Measurements from ENCODE around the gene RBM28.

The RBM28 gene

DNA sequence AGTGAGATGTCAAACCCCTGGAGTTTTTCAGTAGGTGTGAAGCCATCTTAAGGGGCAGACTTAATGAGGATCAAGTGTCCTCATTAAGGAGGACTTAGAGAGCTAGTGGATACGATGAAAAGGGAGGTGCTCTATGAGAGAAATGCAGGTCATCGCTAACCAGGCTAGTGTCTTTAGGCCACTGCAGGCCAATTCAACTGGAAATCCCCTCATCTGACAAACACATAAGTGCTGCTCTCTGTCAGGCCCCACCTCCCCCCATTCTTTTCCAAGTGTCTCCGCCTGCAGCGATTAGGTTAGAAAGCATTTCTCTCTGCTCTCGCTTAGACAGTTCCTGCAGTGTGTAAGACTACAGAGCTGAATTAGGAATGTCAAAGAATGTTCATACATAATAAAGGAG lies 33.7 kb downstream of the RBM28 start:
- Histone ChIP-seq H4K20me1 (ENCODE audit: insufficient read depth, low read length) (no peaks in the 10 kb centered on the region), H3K9ac (ENCODE audit: low read depth, low read length) (no peak overlapping the region), H3K27me3 (ENCODE audit: insufficient read depth, low read length, poor library complexity) (no peaks in the 10 kb centered on the region), H3K4me1 (ENCODE audit: insufficient read depth, low read length) (no peaks in the 10 kb centered on the region), H3K4me2 (ENCODE audit: insufficient read depth, low read length) (no peak overlapping the region), H3K9me3 (ENCODE audit: insufficient read depth, low read length, severe bottlenecking) (no peaks in the 10 kb centered on the region), H3K79me2 (ENCODE audit: insufficient read depth, low read length) (no peaks in the 10 kb centered on the region), H3K4me3 (ENCODE audit: low read depth in 1 of 2, low read length in 2 of 2) (no peak overlapping the region), H3K36me3 (ENCODE audit: insufficient read depth, low read length) (peaks cover 94% of the 10 kb centered on the region), H2AFZ (ENCODE audit: low read depth, low read length) (no peak overlapping the region), H3K27ac (ENCODE audit: low read length) (no peak overlapping the region)
- DNase-seq (no peak), ATAC-seq (ENCODE audit: insufficient read depth, low read depth) (no peak)
- no peak for TF ChIP-seq EZH2 (IDR thresholded peaks at IDR 0.05; ENCODE audit: borderline replicate concordance, low read depth, low read length, severe bottlenecking)
- TF ChIP-seq, protein P1, sequence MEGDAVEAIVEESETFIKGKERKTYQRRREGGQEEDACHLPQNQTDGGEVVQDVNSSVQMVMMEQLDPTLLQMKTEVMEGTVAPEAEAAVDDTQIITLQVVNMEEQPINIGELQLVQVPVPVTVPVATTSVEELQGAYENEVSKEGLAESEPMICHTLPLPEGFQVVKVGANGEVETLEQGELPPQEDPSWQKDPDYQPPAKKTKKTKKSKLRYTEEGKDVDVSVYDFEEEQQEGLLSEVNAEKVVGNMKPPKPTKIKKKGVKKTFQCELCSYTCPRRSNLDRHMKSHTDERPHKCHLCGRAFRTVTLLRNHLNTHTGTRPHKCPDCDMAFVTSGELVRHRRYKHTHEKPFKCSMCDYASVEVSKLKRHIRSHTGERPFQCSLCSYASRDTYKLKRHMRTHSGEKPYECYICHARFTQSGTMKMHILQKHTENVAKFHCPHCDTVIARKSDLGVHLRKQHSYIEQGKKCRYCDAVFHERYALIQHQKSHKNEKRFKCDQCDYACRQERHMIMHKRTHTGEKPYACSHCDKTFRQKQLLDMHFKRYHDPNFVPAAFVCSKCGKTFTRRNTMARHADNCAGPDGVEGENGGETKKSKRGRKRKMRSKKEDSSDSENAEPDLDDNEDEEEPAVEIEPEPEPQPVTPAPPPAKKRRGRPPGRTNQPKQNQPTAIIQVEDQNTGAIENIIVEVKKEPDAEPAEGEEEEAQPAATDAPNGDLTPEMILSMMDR (IDR thresholded peaks at IDR 0.05; ENCODE audit: borderline replicate concordance, extremely low read depth, low read length, poor library complexity, severe bottlenecking), result no peak

DNA sequence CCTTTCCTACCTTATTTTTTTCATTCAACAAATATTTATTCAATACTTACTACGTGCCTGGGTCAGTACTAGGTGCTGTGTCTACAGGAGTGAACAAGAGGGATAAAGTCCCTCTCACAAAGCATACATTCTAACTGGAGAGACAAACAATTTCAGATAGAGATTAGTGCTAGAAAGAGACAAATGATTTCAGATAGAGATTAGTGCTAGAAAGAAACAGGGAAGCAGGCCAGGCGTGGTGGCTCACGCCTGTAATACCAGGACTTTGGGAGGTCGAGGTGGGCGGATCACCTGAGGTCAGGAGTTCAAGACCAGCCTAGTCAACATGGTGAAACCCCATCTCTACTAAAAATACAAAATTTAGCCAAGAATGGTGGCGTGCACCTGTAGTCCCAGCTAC lies 34.6 kb downstream of the RBM28 start:
- Histone ChIP-seq H3K4me2 (ENCODE audit: insufficient read depth, low read length) (no peak overlapping the region), H4K20me1 (ENCODE audit: insufficient read depth, low read length) (no peaks in the 10 kb centered on the region), H3K27me3 (ENCODE audit: insufficient read depth, low read length, poor library complexity) (no peaks in the 10 kb centered on the region), H3K4me1 (ENCODE audit: insufficient read depth, low read length) (no peaks in the 10 kb centered on the region), H3K27ac (ENCODE audit: low read length) (no peak overlapping the region), H3K4me3 (ENCODE audit: low read depth in 1 of 2, low read length in 2 of 2) (no peak overlapping the region), H3K9ac (ENCODE audit: low read depth, low read length) (no peak overlapping the region), H2AFZ (ENCODE audit: low read depth, low read length) (no peak overlapping the region), H3K36me3 (ENCODE audit: insufficient read depth, low read length) (peaks cover 94% of the 10 kb centered on the region), H3K9me3 (ENCODE audit: insufficient read depth, low read length, severe bottlenecking) (no peaks in the 10 kb centered on the region), H3K79me2 (ENCODE audit: insufficient read depth, low read length) (no peaks in the 10 kb centered on the region)
- DNase-seq (no peak), ATAC-seq (ENCODE audit: insufficient read depth, low read depth) (no peak)
- no peak for TF ChIP-seq EZH2 (IDR thresholded peaks at IDR 0.05; ENCODE audit: borderline replicate concordance, low read depth, low read length, severe bottlenecking)
- TF ChIP-seq, protein P1 (IDR thresholded peaks at IDR 0.05; ENCODE audit: borderline replicate concordance, extremely low read depth, low read length, poor library complexity, severe bottlenecking), result no peak

GRCh38 chr7:128307061-128307460 lies 36.6 kb downstream of the RBM28 start:
- no peak for ATAC-seq (ENCODE audit: insufficient read depth, low read depth)

More at GRCh38 chr7:128307061-128307460, 36.6 kb downstream of the RBM28 start:
- DNase-seq, result no peak
- Histone ChIP-seq H3K4me2 (ENCODE audit: insufficient read depth, low read length) (no peak overlapping the region), H4K20me1 (ENCODE audit: insufficient read depth, low read length) (no peaks in the 10 kb centered on the region; the same call in 1 of the 2 replicates), H3K4me3 (ENCODE audit: low read depth in 1 of 2, low read length in 2 of 2) (no peak overlapping the region), H3K9me3 (ENCODE audit: insufficient read depth, low read length, severe bottlenecking) (no peaks in the 10 kb centered on the region), H2AFZ (ENCODE audit: low read depth, low read length) (no peak overlapping the region), H3K4me1 (ENCODE audit: insufficient read depth, low read length) (no peaks in the 10 kb centered on the region), H3K79me2 (ENCODE audit: insufficient read depth, low read length) (no peaks in the 10 kb centered on the region), H3K27me3 (ENCODE audit: insufficient read depth, low read length, poor library complexity) (no peaks in the 10 kb centered on the region), H3K27ac (ENCODE audit: low read length) (no peak overlapping the region), H3K36me3 (ENCODE audit: insufficient read depth, low read length) (peaks cover 85% of the 10 kb centered on the region), H3K9ac (ENCODE audit: low read depth, low read length) (no peak overlapping the region)
- TF ChIP-seq EZH2 (IDR thresholded peaks at IDR 0.05; ENCODE audit: borderline replicate concordance, low read depth, low read length, severe bottlenecking), result no peak
- TF ChIP-seq, protein P1 (IDR thresholded peaks at IDR 0.05; ENCODE audit: borderline replicate concordance, extremely low read depth, low read length, poor library complexity, severe bottlenecking), result no peak

Measured in DND-41 (cell line).